ENCODE data around the gene ARHGEF2.

DNA sequence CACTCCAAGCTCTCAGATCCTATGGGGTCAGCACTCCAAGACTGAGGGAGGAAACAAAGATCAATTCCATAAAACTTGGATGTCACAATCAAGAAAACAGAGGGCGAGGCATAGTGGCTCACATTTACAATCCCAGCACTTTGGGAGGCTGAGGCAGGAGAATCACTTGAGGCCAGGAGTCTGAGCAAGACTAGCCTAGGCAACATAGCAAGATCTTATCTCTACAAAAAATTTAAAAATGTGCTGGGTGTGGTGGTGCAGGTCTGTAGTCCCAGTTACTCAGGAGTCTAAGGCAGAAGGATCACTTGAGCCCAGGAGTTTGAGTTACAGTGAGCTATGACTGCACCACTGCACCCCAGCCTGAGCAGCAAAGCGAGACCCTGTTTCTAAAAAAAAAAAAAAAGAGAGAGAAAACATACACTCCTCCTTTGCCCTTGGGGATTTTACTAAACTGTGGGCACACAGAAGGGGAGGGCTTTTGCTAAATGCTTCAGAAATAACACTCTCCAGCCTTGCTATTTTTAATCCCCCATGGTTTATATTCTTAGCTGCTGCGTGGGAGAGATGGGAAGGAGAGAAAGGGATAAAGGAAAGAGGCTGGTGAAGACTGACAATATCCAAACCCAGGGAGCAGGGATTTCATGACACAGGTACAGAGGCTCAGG, 18.1 kb downstream of the ARHGEF2 start:
- TF ChIP-seq, protein P1, sequence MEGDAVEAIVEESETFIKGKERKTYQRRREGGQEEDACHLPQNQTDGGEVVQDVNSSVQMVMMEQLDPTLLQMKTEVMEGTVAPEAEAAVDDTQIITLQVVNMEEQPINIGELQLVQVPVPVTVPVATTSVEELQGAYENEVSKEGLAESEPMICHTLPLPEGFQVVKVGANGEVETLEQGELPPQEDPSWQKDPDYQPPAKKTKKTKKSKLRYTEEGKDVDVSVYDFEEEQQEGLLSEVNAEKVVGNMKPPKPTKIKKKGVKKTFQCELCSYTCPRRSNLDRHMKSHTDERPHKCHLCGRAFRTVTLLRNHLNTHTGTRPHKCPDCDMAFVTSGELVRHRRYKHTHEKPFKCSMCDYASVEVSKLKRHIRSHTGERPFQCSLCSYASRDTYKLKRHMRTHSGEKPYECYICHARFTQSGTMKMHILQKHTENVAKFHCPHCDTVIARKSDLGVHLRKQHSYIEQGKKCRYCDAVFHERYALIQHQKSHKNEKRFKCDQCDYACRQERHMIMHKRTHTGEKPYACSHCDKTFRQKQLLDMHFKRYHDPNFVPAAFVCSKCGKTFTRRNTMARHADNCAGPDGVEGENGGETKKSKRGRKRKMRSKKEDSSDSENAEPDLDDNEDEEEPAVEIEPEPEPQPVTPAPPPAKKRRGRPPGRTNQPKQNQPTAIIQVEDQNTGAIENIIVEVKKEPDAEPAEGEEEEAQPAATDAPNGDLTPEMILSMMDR (IDR thresholded peaks at IDR 0.05): no peak
- TF ChIP-seq EZH2 (IDR thresholded peaks at IDR 0.05; ENCODE audit: borderline replicate concordance, insufficient read depth, low read depth, low read length, poor library complexity, severe bottlenecking): no peak
